ENCODE results near the gene LILRB1.
"Not testable (repeated sequence)": the region's sequence is repeated elsewhere in the genome, so short reads cannot be mapped to it uniquely, and the experiment has no call there.

LILRB1 gene

DNA sequence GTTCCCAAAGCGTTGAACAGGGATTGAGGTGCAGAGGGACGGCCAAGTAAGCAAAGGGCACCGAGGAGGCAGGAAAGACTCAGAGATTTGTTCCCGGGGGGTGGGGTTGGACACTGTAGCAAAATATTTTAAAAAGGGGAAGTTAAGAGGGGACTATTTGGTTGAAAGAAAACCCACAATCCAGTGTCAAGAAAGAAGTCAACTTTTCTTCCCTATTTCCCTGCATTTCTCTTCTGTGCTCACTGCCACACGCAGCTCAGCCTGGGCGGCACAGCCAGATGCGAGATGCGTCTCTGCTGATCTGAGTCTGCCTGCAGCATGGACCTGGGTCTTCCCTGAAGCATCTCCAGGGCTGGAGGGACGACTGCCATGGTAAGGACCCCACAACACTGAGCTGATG lies at the start of gene LILRB1:
Gene LILRB1 (plus strand): TSS at position 223 of the 400 bp plus-strand sequence. CDS start 590 bp downstream, outside the sequence.
- DNase-seq = not testable (repeated sequence)

DNA sequence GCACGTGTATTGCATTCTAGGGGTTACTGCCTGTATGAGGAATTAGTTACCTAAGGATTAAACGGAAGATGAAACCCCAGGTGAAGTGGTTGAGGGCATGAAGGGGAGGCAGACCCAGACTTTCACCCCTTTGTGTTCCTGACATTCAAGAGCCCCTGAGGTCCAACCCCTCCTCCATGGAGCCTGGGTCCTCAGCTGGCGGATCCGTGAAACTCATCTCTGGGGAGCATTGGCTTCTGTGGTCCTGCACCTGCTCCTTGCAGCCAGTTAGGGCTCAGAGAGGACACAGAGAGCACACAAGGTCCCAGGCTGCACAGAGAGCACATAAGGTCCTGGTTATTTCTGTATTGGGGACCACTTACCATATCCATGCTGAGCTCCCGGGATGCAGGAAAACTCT lies 43.9 kb upstream of the LILRB1 start:
- no peak for DNase-seq

DNA sequence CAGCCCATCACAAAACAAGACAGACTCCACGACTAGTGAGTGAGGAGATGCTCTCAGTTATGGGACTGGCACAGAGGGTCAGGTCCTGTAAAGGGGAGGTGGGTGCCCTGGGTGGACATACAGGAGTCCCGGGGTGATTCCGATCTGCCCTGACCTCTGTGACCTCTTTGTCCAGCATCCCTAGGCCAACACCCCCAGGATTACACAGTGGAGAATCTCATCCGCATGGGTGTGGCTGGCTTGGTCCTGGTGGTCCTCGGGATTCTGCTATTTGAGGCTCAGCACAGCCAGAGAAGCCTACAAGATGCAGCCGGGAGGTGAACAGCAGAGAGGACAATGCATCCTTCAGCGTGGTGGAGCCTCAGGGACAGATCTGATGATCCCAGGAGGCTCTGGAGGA lies 43.3 kb upstream of the LILRB1 start:
- DNase-seq = no peak

DNA sequence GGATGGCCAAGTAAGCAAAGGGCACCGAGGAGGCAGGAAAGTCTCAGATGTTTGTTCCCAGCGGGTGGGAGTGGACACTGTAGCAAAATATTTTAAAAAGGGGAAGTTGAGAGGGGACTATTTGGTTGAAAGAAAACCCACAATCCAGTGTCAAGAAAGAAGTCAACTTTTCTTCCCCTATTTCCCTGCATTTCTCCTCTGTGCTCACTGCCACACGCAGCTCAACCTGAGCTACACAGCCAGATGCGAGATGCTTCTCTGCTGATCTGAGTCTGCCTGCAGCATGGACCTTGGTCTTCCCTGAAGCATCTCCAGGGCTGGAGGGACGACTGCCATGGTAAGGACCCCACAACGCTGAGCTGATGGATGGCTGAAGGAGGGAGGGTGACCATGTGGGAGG lies 36.8 kb upstream of the LILRB1 start, which contains the start of gene LILRA1:
Gene LILRA1 (plus strand): TSS at position 188 of the 400 bp plus-strand sequence. CDS start 613 bp downstream, outside the sequence.
- DNase-seq = not testable (repeated sequence)

DNA sequence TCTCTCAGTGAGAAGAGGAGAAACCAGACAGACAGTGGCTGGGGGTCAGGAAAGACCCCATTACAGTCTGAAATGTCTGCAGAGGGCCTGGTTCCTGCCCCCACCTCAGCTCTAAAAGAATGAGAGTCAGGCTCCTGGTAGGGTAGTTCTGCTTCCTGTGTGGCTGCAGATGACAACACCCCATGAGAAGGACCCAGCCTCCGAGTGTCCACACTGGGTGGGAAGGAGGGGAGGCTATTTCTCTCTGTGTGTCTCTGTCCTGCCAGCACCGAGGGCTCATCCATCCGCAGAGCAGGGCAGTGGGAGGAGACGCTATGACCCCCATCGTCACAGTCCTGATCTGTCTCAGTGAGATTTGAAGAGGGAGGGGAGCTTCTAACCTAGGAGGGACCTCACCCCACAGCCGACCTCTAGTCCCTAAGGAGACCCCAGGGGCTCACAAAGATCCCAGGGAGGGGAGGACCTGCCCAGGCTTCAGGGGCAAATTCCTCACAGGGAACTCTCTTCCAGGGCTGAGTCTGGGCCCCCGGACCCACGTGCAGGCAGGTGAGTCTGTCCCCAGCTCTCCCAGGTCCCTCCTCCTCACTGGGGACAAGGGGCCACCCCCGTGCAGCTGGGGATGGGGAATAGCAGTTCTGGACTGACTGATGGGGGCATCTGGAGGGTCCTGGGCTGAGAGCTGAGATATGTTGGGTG lies 36.2 kb upstream of the LILRB1 start:
- not testable (repeated sequence) for DNase-seq

DNA sequence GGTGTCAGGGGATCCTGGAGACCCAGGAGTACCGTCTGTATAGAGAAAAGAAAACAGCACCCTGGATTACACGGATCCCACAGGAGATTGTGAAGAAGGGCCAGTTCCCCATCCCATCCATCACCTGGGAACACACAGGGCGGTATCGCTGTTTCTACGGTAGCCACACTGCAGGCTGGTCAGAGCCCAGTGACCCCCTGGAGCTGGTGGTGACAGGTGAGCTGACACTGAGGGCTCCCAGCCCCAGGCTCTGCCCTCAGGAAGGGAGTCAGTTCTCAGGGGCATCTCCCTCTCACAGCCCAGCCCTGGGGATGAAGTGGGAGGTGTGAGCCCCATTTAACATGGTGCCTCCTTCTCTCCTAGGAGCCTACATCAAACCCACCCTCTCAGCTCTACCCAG lies 35.5 kb upstream of the LILRB1 start:
- DNase-seq = no peak

GRCh38 chr19:54595680-54596436 lies 34.4 kb upstream of the LILRB1 start:
- DNase-seq = not testable (repeated sequence)

DNA sequence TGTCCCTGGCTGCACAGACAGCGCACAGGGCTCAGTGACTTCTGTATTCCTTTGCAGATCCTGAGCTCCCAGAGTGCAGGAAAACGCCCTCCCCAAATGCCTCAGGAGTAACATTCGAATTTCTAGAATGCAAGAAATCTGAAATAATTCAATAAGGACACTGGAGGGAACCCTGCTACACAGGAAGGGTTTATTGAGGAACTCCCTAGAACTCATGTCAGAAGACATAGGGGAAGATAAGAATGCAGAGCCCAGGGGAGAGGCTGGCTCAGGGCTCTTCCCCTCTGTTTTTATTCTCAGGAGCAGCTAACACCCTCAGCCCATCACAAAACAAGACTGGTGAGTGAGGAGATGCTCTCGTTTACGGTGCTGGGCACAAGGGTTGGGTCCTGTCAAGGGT lies 30.1 kb upstream of the LILRB1 start:
- no peak for DNase-seq

- DNase-seq = no peak
These were observed 24.1 kb upstream of the LILRB1 start for GRCh38 chr19:54606230-54606629.

- DNase-seq = no peak
These were observed 23.1 kb upstream of the LILRB1 start for GRCh38 chr19:54606891-54607784.

GRCh38 chr19:54607785-54608150 lies 22.5 kb upstream of the LILRB1 start:
- DNase-seq = no peak

DNA sequence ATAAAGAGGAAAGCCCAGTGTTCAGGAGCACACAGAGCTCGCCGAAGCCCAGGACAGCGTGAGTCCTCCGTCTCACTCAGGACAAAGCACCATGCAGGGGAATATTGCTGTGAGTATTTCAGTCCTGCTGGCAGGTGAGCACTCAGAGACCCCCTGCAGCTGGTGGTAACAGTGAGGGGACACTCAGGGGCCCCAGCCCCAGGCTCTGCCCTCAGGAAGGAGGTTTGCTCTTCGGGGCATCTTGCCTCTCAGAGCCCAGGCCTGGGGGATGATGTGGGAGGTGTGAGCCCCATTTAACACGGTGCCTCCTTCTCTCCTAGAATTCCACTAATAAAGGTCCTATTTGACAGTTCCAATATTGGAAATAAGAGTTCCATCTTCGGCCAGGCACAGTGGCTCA lies 22.1 kb upstream of the LILRB1 start:
- DNase-seq = no peak

- DNase-seq = no peak
These were observed 21.5 kb upstream of the LILRB1 start for GRCh38 chr19:54608792-54609191.

DNA sequence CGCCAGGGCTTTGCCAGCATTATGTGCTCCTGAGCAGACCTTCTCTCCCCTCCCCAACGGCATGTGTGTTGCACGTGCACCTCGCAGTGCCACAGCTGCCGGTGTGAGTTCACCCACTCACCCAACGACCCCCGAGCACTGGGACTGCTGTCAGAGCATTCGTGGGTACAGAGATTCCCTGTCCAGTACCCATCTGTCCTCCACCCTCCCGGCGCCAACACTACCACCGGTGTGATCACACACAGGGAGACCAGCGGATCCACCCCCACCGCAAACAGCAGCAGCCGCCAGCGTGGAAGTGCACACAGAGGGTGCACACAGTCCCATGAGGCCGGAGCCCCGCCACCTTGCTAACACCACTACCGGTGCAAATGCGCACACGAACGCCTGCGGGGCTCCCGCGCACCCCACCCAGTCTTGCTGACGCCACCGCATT lies 20.9 kb upstream of the LILRB1 start:
- no peak for DNase-seq

DNA sequence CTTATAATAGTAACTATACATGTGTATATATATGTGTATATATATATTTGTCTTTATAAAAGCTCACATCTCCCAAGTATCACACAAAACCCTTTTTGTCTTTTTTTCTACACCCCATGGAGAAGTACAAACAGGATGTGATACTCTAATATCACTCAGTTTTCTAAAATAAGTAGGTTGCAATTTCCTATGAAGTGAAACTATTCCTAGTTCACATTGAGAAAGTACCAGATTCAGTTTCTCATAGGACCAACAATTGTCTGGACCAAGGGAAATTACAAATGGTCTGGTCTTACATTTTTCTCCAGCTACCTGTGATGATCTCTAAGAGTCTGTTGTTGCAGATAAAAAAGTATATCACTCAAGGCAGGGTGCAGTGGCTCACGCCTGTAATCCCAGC lies 17.9 kb upstream of the LILRB1 start:
- no peak for DNase-seq

GRCh38 chr19:54614726-54615125 lies 15.6 kb upstream of the LILRB1 start:
- no peak for DNase-seq

DNA sequence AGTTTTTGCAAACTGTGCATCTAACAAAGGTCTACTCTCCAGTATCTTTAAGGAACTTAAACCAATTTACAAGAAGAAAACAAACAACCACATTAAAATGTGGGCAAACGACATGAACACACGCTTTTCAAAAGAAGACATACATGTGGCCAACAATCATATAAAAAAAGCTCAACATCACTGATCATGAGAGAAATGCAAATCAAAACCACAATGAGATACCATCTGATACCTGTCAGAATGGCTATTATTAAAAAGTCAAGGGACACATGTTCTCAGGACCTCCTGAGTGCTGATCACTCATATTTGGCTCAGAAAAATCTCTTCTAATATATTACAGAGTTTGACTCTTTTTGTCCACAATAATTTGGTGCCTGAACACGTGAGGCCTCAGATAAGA lies 14.2 kb upstream of the LILRB1 start:
- no peak for DNase-seq

- DNase-seq = no peak
These were observed 13.3 kb upstream of the LILRB1 start for GRCh38 chr19:54616821-54617560.

DNA sequence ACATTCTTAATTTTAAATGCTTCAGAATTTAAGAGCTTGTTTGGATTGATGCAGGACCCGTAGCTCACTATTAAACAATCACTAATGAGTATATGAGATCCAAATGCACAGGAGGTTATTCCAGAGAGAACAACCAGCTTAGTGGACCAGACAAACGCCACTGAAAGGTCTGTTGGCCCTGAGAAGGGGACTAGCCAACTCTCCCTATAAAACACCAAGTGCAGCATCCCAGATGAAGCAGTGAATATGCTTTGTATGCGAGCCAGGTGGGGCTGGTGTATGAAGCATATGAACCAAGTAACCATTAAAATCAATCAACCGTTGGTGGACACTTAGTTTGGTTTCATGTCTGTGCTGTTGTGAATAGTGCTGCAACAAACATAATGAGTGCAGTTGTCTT lies 9.8 kb upstream of the LILRB1 start:
- no peak for DNase-seq

GRCh38 chr19:54622431-54622830 lies 7.9 kb upstream of the LILRB1 start:
- DNase-seq = no peak

DNA sequence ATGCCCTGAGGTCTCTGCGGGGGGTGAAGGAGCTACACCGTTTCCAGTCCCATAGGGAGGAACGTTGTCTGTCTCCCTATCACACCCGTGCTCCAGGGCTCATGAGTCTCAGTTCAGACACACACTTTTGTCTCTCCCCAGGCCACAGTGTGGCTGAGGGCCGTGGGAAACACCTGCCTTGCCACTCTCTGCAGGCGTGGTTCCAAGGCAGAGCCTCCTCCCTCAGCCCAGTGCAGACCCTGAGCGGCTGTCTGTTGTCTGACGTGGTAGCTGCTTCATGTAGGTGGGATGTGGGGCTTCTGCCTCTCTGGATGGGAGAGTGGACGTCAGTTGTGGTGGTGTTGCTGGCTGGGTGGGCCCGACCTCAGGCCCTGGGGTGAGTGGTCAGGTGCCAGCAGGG lies 6.0 kb upstream of the LILRB1 start:
- DNase-seq = not testable (repeated sequence)

- DNase-seq = not testable (repeated sequence)
These were observed 5.2 kb upstream of the LILRB1 start for GRCh38 chr19:54624934-54625730.
